Measurements from ENCODE around the gene MZF1. TPM values are rescaled to one million over a fixed set of nuclear protein-coding genes. Genes with fewer than 3 reads are reported as not detected.

The MZF1 gene
- total RNA-seq, 1 donor from 2014 or later: 15.8 TPM

DNA sequence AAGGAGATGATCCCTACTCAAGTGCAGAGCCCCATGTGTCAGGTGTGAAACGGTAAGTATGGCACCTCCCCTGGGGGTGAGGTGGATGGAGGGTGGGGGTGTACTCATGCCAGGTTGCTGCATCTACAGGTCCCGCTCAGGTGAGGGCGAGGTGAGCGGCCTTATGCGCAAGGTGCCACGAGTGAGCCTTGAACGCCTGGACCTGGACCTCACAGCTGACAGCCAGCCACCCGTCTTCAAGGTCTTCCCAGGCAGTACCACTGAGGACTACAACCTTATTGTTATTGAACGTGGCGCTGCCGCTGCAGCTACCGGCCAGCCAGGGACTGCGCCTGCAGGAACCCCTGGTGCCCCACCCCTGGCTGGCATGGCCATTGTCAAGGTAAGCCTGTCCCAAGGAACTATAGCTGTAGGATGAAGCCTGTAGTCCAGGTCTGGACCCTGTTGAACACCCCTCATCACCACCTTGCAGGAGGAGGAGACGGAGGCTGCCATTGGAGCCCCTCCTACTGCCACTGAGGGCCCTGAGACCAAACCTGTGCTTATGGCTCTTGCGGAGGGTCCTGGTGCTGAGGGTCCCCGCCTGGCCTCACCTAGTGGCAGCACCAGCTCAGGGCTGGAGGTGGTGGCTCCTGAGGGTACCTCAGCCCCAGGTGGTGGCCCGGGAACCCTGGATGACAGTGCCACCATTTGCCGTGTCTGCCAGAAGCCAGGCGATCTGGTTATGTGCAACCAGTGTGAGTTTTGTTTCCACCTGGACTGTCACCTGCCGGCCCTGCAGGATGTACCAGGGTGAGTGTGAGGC, 24.1 kb downstream of the MZF1 start:
- DNase-seq (ENCODE audit: low spot score): peak; percentile 77
- no peaks in the 10 kb centered on the region for H3K9me3 Mint-ChIP-seq (ENCODE audit: low read depth)
- H3K27ac Mint-ChIP-seq (ENCODE audit: unreplicated experiment): no peak overlapping the region
- TF ChIP-seq, protein P1, sequence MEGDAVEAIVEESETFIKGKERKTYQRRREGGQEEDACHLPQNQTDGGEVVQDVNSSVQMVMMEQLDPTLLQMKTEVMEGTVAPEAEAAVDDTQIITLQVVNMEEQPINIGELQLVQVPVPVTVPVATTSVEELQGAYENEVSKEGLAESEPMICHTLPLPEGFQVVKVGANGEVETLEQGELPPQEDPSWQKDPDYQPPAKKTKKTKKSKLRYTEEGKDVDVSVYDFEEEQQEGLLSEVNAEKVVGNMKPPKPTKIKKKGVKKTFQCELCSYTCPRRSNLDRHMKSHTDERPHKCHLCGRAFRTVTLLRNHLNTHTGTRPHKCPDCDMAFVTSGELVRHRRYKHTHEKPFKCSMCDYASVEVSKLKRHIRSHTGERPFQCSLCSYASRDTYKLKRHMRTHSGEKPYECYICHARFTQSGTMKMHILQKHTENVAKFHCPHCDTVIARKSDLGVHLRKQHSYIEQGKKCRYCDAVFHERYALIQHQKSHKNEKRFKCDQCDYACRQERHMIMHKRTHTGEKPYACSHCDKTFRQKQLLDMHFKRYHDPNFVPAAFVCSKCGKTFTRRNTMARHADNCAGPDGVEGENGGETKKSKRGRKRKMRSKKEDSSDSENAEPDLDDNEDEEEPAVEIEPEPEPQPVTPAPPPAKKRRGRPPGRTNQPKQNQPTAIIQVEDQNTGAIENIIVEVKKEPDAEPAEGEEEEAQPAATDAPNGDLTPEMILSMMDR (IDR thresholded peaks at IDR 0.05): no peak
- no peaks in the 10 kb centered on the region for H3K27me3 Mint-ChIP-seq (ENCODE audit: low read depth)
- H3K36me3 Mint-ChIP-seq (ENCODE audit: low read depth): peaks cover 36% of the 10 kb centered on the region
- H3K4me1 Mint-ChIP-seq (ENCODE audit: low read depth): peaks cover 26% of the 10 kb centered on the region
- no peak overlapping the region for H3K4me3 Mint-ChIP-seq (ENCODE audit: unreplicated experiment)

DNA sequence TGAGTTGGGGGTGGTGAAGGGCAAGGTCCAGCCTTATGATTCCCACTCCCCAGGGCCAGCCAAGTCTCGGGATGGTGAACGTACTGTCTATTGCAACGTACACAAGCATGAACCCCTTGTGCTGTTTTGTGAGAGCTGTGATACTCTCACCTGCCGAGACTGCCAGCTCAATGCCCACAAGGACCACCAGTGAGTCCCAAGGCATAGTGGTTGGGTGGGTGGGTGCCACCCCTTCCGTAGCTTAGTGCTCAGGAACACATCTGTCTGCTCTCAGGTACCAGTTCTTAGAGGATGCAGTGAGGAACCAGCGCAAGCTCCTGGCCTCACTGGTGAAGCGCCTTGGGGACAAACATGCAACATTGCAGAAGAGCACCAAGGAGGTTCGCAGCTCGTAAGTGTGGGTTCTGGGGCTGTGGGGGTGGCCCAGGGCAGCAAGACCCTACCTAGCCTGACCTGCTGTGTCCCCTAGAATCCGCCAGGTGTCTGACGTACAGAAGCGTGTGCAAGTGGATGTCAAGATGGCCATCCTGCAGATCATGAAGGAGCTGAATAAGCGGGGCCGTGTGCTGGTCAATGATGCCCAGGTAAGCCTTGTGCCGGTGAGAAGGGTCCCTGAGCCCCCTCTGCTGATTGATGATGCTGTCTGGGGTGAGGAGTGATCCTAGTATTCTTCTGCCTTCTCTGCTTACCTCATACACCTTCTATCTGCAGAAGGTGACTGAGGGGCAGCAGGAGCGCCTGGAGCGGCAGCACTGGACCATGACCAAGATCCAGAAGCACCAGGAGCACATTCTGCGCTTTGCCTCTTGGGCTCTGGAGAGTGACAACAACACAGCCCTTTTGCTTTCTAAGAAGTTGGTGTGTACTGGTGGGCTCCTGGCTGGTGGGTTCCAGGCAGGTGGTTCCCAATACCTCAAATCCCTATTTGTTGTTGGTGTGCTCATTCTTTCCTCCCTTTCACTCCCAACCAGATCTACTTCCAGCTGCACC, 25.5 kb downstream of the MZF1 start:
- Mint-ChIP-seq H3K27me3 (ENCODE audit: low read depth) (peaks cover 2% of the 10 kb centered on the region), H3K4me1 (ENCODE audit: low read depth) (peaks cover 26% of the 10 kb centered on the region), H3K4me3 (ENCODE audit: unreplicated experiment) (no peak overlapping the region), H3K36me3 (ENCODE audit: low read depth) (peaks cover 31% of the 10 kb centered on the region), H3K27ac (ENCODE audit: unreplicated experiment) (no peak overlapping the region), H3K9me3 (ENCODE audit: low read depth) (no peaks in the 10 kb centered on the region)
- peak; percentile 43 for DNase-seq (ENCODE audit: low spot score)
- TF ChIP-seq, protein P1 (IDR thresholded peaks at IDR 0.05): no peak

DNA sequence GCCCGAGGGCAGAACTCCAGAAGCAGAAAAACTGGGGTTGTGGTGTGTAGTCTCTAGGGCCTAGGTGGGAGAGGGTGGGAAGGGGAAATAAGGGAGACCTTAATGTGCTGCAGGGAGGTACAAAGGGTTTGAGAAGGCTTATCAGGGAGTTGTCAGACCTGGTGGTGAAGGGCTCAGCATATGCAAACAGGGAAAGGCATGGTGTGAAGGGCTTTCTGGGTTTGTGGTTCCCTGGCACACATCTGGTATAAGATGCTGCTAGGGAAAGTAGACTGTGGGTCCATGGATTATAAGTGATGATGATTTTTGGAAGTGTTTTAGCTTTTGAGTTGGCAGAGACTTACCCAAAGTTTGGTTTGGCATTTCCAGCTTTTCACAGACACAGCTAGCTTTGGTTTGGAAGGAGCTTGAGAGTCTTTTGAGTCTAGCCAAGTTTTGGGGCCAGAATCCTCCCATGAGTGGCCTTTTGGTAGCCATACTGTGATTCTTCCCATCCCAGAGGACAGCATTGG, 27.1 kb downstream of the MZF1 start:
- Mint-ChIP-seq H3K4me3 (ENCODE audit: unreplicated experiment) (peak overlapping the region; percentile 92), H3K27me3 (ENCODE audit: low read depth) (peaks cover 2% of the 10 kb centered on the region), H3K27ac (ENCODE audit: unreplicated experiment) (peak overlapping the region; percentile 72), H3K4me1 (ENCODE audit: low read depth) (peaks cover 26% of the 10 kb centered on the region), H3K36me3 (ENCODE audit: low read depth) (peaks cover 24% of the 10 kb centered on the region), H3K9me3 (ENCODE audit: low read depth) (no peaks in the 10 kb centered on the region)
- DNase-seq (ENCODE audit: low spot score): no peak
- TF ChIP-seq, protein P1 (IDR thresholded peaks at IDR 0.05): no peak

DNA sequence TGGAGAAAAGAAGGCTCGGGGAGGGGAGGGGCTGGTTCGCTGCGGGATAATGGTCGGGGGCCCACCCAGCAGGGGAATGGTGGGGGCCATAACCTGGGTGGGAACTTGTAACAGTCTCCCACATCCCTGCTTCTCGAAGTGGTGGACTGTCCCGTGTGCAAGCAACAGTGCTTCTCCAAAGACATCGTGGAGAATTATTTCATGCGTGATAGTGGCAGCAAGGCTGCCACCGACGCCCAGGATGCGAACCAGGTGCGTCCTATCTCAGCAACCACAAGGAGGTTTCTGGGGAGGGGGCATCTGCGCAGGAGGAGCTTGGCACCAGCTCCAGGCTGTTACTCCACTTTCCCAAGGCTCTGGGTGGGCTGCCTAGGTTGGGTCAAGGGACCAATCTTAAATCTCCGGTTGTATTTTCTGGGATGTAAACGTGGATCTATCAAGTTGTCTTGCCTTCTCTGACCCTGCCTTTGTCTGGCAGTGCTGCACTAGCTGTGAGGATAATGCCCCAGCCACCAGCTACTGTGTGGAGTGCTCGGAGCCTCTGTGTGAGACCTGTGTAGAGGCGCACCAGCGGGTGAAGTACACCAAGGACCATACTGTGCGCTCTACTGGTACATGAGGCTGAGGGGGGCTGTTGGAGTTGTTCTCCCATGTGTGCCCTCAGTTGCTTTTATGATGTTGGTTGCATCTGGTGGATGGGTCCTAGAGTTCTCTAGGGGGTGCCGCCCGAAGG, 27.7 kb downstream of the MZF1 start:
- Mint-ChIP-seq H3K4me3 (ENCODE audit: unreplicated experiment) (peak overlapping the region; percentile 92), H3K27ac (ENCODE audit: unreplicated experiment) (peak overlapping the region; percentile 72), H3K27me3 (ENCODE audit: low read depth) (peaks cover 3% of the 10 kb centered on the region), H3K4me1 (ENCODE audit: low read depth) (peaks cover 24% of the 10 kb centered on the region), H3K9me3 (ENCODE audit: low read depth) (no peaks in the 10 kb centered on the region), H3K36me3 (ENCODE audit: low read depth) (peaks cover 22% of the 10 kb centered on the region)
- DNase-seq (ENCODE audit: low spot score): peak; percentile 41
- TF ChIP-seq, protein P1 (IDR thresholded peaks at IDR 0.05): no peak

All from chondrocyte (in vitro differentiated cells).